ENCODE data around the gene CASP8. TPM values are rescaled to one million over a fixed set of nuclear protein-coding genes. Genes with fewer than 3 reads are reported as not detected.
A peak's percentile ranks its signal among the peaks of the same experiment; 100 is the strongest.

Gene CASP8
- 120 and 131 TPM in 2 replicates for total RNA-seq
- total RNA-seq (2013): 119 TPM
- 76.7 and 107 TPM in 2 replicates for polyA plus RNA-seq
- 35.7 and 36.6 TPM in 2 replicates for polyA minus RNA-seq

- Histone ChIP-seq H3K4me2 (replicated peaks; ENCODE audit: low read depth, low read length, poor library complexity, severe bottlenecking) (peak within 1 kb of the TSS; percentile 87), H3K9me3 (ENCODE audit: control extremely low read depth in 1 of 3, control insufficient read depth in 2 of 3, insufficient read depth in 1 of 3, low read length in 2 of 3) (no peaks in the 10 kb centered on the region), H3K79me2 (ENCODE audit: control insufficient read depth, insufficient read depth, low read length) (peaks cover 70% of the 10 kb centered on the region), H2AFZ (ENCODE audit: insufficient read depth, low read depth, low read length, poor library complexity, severe bottlenecking) (peak within 1 kb of the TSS; percentile 83), H3K9ac (ENCODE audit: low read length) (peak within 1 kb of the TSS; percentile 84), H3K27me3 (replicated peaks in 1 of 4; ENCODE audit: control extremely low read depth in 1 of 4, control insufficient read depth in 3 of 4, insufficient read depth in 4 of 4, low read length in 3 of 4) (no peaks in the 10 kb centered on the region), H3K27ac (ENCODE audit: low read length in 2 of 2) (peak within 1 kb of the TSS; percentile 97 to 98), H4K20me1 (ENCODE audit: control insufficient read depth, insufficient read depth, low read length, poor library complexity, severe bottlenecking) (peaks cover 6% of the 10 kb centered on the region), H3K4me1 (ENCODE audit: control insufficient read depth in 2 of 2, insufficient read depth in 2 of 2, low read length in 2 of 2) (peaks cover 64 to 81% of the 10 kb centered on the region in 2 donors), H3K36me3 (replicated peaks in 1 of 2; ENCODE audit: control extremely low read depth in 1 of 2, control insufficient read depth in 1 of 2, extremely low read depth in 1 of 2, insufficient read depth in 2 of 2, low read length in 1 of 2) (peaks cover 0 to under 1% of the 10 kb centered on the region in 2 experiments), H3K4me3 (ENCODE audit: control extremely low read depth in 1 of 5, extremely low read depth in 1 of 5, insufficient read depth in 1 of 5, low read depth in 2 of 5, low read length in 4 of 5) (peak within 1 kb of the TSS; percentile 74 to 97 (median 79))
- ATAC-seq (ENCODE audit: low read depth): peak; percentile 51
- peaks cover 77% of the 10 kb centered on the region for H3K4me1 Mint-ChIP-seq
- DNase-seq: peak; percentile 87
- peak within 1 kb of the TSS; percentile 97 for H3K4me3 Mint-ChIP-seq
- WGBS (ENCODE audit: insufficient coverage): 2% methylated on average over 8 of the region's 10 CpGs
- ChIA-PET POLR2A (interaction anchor here (1.2 to 2.8 kb wide), 5 partner anchors 24 to 396 kb away, joined by 3 to 14 read pairs (median 8); partner anchors contain the start of genes CASP10 and CLK1), CTCF (interaction anchor here (0.7 to 10.9 kb wide), 15 partner anchors 10 to 191 kb away, joined by 3 to 123 read pairs (median 3); partner anchors contain the start of gene CASP10)
- TF ChIP-seq, protein P1, sequence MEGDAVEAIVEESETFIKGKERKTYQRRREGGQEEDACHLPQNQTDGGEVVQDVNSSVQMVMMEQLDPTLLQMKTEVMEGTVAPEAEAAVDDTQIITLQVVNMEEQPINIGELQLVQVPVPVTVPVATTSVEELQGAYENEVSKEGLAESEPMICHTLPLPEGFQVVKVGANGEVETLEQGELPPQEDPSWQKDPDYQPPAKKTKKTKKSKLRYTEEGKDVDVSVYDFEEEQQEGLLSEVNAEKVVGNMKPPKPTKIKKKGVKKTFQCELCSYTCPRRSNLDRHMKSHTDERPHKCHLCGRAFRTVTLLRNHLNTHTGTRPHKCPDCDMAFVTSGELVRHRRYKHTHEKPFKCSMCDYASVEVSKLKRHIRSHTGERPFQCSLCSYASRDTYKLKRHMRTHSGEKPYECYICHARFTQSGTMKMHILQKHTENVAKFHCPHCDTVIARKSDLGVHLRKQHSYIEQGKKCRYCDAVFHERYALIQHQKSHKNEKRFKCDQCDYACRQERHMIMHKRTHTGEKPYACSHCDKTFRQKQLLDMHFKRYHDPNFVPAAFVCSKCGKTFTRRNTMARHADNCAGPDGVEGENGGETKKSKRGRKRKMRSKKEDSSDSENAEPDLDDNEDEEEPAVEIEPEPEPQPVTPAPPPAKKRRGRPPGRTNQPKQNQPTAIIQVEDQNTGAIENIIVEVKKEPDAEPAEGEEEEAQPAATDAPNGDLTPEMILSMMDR (IDR thresholded peaks at IDR 0.05): no peak
- no peak for TF ChIP-seq EZH2 (IDR thresholded peaks at IDR 0.05; ENCODE audit: borderline replicate concordance, insufficient read depth, low read depth, low read length, poor library complexity, severe bottlenecking)
- H3K27ac Mint-ChIP-seq: peak within 1 kb of the TSS; percentile 99
- no peaks in the 10 kb centered on the region for H3K27me3 Mint-ChIP-seq
- H3K9me3 Mint-ChIP-seq (ENCODE audit: insufficient read depth): no peaks in the 10 kb centered on the region
- intact Hi-C loops (cut with micrococcal nuclease): loop anchor here (1.0 to 5.0 kb wide), 6 partner anchors 8 to 382 kb away; partner anchors contain the start of genes CASP10, NIF3L1, PPIL3 and TMEM237
Observed at GRCh38 chr2:201260302-201260800, at the start of gene CASP8. Gene CASP8, plus strand, starts transcription at chr2:201260536. Its CDS starts 5,951 bp downstream, at chr2:201266487.

DNA sequence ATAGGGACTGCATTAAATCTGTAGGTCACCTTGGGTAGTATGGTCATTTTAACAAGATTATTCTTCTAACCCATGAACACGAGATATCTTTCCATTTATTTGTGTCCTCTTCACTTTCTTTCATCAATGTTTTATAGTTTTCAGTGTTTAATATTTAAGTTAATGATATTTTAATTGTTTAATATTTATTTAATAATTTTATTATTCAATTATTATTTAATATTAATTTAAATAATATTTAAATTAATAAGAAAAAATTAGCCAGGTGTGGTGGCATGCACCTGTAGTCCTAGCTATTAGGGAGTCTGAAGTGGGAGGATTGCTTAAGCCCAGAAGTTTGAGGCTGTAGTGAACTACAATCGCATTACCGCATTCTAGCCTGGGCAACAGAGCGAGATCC, 44.4 kb upstream of the CASP8 start:
- H3K9me3 Mint-ChIP-seq (ENCODE audit: insufficient read depth): no peaks in the 10 kb centered on the region
- no CpG with 5 or more reads among the region's 4 CpGs for WGBS (ENCODE audit: insufficient coverage)
- Histone ChIP-seq H3K9ac (ENCODE audit: low read length) (no peak overlapping the region), H3K27me3 (replicated peaks in 1 of 4; ENCODE audit: control extremely low read depth in 1 of 4, control insufficient read depth in 3 of 4, insufficient read depth in 4 of 4, low read length in 3 of 4) (no peaks in the 10 kb centered on the region), H4K20me1 (ENCODE audit: control insufficient read depth, insufficient read depth, low read length, poor library complexity, severe bottlenecking) (no peaks in the 10 kb centered on the region), H3K9me3 (ENCODE audit: control extremely low read depth in 1 of 3, control insufficient read depth in 2 of 3, insufficient read depth in 1 of 3, low read length in 2 of 3) (no peaks in the 10 kb centered on the region), H3K27ac (ENCODE audit: low read length in 2 of 2) (no peak overlapping the region), H3K36me3 (replicated peaks in 1 of 2; ENCODE audit: control extremely low read depth in 1 of 2, control insufficient read depth in 1 of 2, extremely low read depth in 1 of 2, insufficient read depth in 2 of 2, low read length in 1 of 2) (peaks cover 5 to 36% of the 10 kb centered on the region in 2 experiments), H3K4me1 (ENCODE audit: control insufficient read depth in 2 of 2, insufficient read depth in 2 of 2, low read length in 2 of 2) (peaks cover 12 to 17% of the 10 kb centered on the region in 2 donors), H3K4me2 (replicated peaks; ENCODE audit: low read depth, low read length, poor library complexity, severe bottlenecking) (no peak overlapping the region), H3K4me3 (ENCODE audit: control extremely low read depth in 1 of 5, extremely low read depth in 1 of 5, insufficient read depth in 1 of 5, low read depth in 2 of 5, low read length in 4 of 5) (no peak overlapping the region), H3K79me2 (ENCODE audit: control insufficient read depth, insufficient read depth, low read length) (peaks cover 25% of the 10 kb centered on the region), H2AFZ (ENCODE audit: insufficient read depth, low read depth, low read length, poor library complexity, severe bottlenecking) (no peak overlapping the region)
- ATAC-seq (ENCODE audit: low read depth) (no peak), DNase-seq (no peak)
- TF ChIP-seq, protein P1 (IDR thresholded peaks at IDR 0.05): no peak
- no peak for TF ChIP-seq EZH2 (IDR thresholded peaks at IDR 0.05; ENCODE audit: borderline replicate concordance, insufficient read depth, low read depth, low read length, poor library complexity, severe bottlenecking)
- H3K27ac Mint-ChIP-seq: no peak overlapping the region
- H3K4me3 Mint-ChIP-seq: no peak overlapping the region
- intact Hi-C loops (cut with micrococcal nuclease): no loop called here
- H3K4me1 Mint-ChIP-seq: peaks cover 24% of the 10 kb centered on the region
- POLR2A ChIA-PET: no interaction called here
- CTCF ChIA-PET: interaction anchor here (1.9 kb wide), 1 partner anchor 17 kb away, joined by 4 read pairs; no protein-coding TSS in a partner anchor
- H3K27me3 Mint-ChIP-seq: no peaks in the 10 kb centered on the region

All from B cell (primary cell).